Fibroblast of skin of scalp (primary cell): ENCODE data around the gene MAGI3.
"Not testable (repeated sequence)": the region's sequence is repeated elsewhere in the genome, so short reads cannot be mapped to it uniquely, and the experiment has no call there.

Experiments
- DNase-seq: peaks from one replicate; pipeline ENCODE4 v3.0.0-alpha.2; 2013

MAGI3 gene

GRCh38 chr1:113517983-113518382 lies 127.7 kb downstream of the MAGI3 start:
- DNase-seq: no peak

GRCh38 chr1:113519556-113519955 lies 129.2 kb downstream of the MAGI3 start:
- peak; percentile 73 for DNase-seq

DNA sequence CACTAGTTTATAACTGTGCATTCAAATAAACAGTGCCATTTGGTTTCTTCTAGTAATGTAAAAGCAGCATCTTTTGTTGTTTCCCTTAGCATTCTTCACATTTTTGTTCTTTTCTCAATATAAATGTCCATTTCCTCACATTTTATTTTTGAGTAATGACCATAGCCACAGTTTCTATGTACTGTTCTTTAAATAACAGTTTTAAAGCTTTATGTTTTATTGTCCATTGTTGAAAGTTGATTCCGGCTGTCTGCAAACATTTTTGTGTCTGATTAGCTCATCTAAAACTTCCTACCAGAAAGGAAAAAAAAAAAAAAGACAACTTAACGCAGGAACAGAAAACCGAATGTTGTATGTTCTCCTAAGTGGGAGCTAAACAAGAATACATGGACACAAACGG lies 139.7 kb downstream of the MAGI3 start:
- DNase-seq: peak; percentile 37

DNA sequence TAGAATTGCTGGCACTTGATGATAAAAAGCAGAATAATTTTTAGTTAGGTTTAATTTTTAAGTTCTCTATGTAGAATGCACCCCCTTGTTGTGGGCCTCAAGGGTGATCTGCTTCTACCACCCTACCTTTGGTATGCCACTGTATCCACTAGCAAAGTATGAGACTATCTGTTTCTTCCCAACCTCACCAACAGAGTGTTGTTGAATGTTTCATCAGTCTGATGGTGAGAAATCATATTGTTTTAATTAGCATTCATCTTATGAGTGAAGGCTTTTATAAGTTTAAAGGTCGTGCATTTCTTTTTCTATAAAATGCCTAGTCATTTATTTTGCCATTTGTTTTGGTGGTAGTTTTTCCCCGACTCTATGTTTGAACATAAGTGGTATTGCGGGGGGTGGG lies 141.0 kb downstream of the MAGI3 start:
- DNase-seq: peak; percentile 78

GRCh38 chr1:113533061-113533460 lies 142.7 kb downstream of the MAGI3 start:
- no peak for DNase-seq

GRCh38 chr1:113534130-113534817 lies 144.0 kb downstream of the MAGI3 start:
- DNase-seq: peak; percentile 95

DNA sequence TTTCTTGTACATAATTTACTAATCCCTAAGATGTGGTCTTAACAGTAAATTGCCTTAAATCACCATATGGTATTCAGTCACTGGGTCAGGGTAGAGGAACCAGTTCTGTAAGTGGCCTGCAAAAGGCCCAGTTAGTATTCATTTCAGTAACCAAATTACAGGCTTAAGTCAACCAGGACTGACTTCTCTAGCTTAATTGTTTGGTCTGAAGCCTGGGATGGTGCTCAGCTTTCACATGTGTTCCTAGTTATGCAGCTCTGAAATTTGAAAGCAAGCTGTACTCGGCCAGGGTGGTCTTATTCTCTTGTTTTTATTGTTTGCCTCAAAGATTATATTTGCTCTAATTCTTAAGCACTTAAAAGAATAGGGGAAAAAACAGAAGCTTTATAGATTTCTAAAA lies 144.6 kb downstream of the MAGI3 start:
- DNase-seq: peak; percentile 69

DNA sequence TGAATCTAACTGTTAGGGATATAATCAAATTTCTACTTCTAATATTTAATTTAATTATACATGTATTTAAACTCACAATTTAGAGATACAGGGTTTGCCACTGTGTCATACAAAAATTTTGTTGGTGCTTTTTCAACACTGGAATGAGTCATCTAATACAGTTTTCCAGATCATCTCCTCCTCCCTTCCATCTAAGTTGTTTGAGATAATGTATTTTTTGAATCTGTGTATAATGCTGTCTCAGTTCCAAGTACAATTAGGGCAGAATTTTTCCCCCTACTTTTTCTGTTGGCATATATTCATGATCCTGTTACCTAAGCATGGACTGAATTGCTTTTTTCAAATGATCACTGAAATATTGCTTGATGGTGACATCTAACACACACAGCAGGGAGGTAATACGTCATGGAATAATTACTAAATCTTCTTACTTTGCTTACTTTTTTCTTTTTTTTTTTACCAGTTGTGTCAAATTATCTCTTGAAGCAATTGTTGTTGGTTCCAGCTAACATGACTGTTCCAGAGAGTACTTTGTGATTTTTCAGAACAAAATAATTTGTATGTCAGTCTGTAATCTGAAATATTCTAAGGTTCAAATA lies 146.0 kb downstream of the MAGI3 start:
- DNase-seq: peak; percentile 60

- no peak for DNase-seq
Observed at GRCh38 chr1:113538225-113538624, 147.9 kb downstream of the MAGI3 start.

DNA sequence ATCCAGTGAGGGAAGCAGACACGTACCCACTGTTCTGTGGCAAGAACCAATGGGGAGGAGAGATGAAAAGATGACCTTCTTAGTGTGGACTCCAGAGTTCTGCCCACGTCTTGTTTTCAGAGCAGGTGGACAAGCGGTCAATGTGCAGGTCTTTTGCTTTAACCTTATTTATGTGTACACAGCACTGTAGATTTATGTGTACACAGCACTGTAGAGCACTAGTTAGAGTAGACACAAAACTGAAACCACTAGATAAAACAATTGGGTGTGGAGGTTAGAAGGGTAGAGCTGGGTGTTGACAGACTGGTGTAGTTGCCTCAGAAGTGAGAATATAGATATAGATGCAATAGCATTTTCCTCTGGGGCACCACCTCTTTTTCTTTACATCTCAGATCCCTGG lies 150.0 kb downstream of the MAGI3 start:
- DNase-seq: no peak

GRCh38 chr1:113541106-113541505 lies 150.8 kb downstream of the MAGI3 start:
- no peak for DNase-seq

GRCh38 chr1:113542221-113542701 lies 151.9 kb downstream of the MAGI3 start:
- DNase-seq: peak; percentile 91

GRCh38 chr1:113543110-113543509 lies 152.8 kb downstream of the MAGI3 start:
- no peak for DNase-seq

DNA sequence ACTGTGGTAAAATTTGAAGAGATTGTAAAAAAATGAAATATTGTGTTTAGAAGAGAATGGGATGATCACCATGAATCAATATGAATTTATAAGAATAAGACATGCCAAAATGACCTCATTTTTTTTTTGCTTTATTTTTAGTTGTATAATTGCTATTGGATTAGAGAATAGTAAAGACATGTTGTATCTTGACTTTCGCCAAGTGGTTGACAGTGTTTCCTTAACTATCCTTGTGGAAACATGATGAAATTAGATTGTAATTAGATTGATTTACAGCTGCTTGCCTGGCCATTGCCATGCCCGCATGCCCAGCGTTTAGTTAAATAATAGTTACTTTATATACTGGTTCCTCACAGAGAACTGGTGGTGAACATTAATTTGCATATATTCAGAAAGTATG lies 154.9 kb downstream of the MAGI3 start:
- peak; percentile 15 for DNase-seq

DNA sequence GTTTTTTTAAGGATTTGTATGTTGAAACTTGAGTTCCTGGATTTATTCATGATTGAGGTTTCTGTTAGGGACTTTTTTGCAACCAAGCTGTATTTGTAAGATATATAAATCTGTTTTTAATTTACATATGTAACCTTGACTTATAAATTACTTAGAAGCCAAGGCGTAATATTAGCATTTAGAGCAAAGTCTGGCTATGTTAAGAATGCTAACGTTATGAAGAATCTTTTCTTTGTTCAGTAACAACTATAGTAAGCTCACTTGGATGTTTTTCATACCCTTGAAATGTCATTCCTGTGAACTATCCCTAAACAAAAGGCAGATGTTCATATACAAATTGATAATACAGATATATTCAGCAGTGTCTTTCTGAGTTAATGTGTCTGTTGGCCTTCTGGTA lies 155.3 kb downstream of the MAGI3 start:
- peak; percentile 58 for DNase-seq

DNA sequence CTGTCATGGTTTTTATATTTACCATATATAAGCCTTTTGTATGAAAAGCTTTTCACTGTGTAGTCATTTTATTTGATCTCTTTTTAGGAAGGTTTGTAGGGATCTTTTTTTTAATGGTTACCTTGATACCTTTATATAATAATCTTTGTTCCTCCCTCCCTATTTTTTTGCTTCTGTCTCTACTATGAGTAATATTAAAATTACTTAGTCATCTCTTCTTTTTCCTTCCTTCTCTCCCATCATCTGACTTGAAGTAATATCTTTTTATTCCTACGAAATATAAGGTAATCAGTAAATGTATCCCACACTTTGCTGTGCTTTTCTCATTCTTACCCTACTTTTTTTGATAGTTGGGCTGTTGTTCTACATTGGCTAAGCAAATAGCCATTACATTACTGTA lies 161.4 kb downstream of the MAGI3 start:
- DNase-seq: no peak

DNA sequence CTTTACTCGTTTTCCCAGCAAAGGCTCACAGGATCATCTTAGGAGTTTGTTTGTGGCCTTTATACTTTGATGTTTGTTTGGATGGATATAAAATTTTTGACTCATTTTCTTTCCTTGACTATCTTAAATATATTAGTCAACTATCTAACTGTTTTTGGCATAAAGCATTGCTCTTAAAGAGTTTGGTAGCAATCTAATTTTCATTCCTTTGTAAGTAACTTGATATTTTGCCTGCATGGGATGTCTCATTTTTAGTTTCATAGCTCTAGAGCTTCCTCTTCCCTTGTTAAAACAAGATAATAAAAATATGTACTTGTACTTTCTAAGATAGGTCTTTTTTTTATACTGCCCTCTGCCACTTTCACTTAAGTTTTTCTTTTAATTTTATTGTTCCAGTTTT lies 161.9 kb downstream of the MAGI3 start:
- DNase-seq: no peak

GRCh38 chr1:113557187-113557586 lies 166.9 kb downstream of the MAGI3 start:
- no peak for DNase-seq

DNA sequence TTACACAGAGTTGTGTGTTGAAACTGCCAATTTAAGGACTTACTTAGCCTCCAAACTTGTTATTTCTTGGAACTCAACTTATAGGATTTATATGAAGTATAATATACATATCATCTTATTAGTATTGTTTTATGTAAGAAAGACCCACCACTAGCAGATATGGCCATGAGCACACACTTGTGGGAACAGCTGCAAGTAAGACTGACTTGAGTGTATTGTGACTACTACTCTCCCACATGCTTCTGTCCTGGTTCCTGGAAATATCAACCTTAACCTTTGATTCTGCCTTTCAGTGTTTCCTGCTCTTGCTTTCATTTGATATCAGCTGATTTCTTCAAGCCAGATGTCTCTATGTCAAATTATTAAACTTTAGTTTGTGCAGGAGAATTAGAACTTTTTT lies 175.3 kb downstream of the MAGI3 start:
- DNase-seq: no peak

- no peak for DNase-seq
Observed at GRCh38 chr1:113567427-113567826, 177.1 kb downstream of the MAGI3 start.

DNA sequence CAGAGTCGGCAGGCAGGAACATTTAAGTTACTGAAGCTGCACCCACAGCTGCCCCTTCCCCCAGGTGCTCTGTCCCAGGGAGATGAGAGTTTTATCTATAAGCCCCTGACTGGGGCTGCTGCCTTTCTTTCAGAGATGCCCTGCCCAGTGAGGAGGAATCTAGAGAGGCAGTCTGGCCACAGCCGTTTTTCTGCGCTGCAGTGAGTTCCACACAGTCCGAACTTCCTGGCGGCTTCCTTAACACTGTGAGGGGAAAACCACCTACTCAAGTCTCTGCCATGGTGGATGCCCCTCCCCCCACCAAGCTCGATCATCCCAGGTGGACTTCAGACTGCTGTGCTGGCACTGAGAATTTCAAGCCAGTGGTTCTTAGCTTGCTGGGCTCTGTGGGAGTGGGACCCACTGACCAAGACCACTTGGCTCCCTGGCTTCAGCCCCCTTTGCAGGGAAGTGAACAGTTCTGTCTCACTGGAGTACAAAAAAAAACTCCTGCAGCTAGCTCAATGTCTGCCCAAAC lies 185.5 kb downstream of the MAGI3 start:
- DNase-seq: not testable (repeated sequence)

GRCh38 chr1:113576271-113576670 lies 186.0 kb downstream of the MAGI3 start:
- no peak for DNase-seq

- peak; percentile 40 for DNase-seq
Observed at GRCh38 chr1:113579256-113580018, 189.1 kb downstream of the MAGI3 start.
